ENCODE data around the gene SIK2.

DNA sequence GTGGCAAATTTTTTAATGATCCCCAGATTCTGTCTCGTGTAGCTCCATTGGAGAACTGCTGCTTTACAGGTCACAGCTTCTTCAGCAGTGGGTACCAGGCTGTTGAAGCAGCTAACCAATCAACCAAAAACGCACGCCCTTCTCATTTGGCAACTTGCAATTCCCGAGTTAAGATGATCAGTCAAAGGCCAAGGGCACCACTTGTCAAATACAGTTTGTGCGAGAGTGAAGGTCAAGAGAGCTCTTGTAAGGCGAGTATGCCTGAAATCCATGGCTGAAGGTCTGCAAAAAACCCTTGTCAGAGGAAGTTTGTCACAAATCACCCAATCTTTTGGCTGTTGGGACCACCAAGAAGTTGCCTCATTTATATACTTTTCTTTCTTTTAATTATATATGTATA, 176.9 kb downstream of the SIK2 start:
- TF ChIP-seq GATA2 (IDR thresholded peaks at IDR 0.05; ENCODE audit: insufficient read depth, insufficient read length, low read depth, low read length) (no peak), EZH2 (IDR thresholded peaks at IDR 0.05; ENCODE audit: borderline replicate concordance, low read depth, low read length, severe bottlenecking) (no peak), MYC (IDR thresholded peaks at IDR 0.05; ENCODE audit: low read depth, low read length) (no peak)
- TF ChIP-seq, protein P1, sequence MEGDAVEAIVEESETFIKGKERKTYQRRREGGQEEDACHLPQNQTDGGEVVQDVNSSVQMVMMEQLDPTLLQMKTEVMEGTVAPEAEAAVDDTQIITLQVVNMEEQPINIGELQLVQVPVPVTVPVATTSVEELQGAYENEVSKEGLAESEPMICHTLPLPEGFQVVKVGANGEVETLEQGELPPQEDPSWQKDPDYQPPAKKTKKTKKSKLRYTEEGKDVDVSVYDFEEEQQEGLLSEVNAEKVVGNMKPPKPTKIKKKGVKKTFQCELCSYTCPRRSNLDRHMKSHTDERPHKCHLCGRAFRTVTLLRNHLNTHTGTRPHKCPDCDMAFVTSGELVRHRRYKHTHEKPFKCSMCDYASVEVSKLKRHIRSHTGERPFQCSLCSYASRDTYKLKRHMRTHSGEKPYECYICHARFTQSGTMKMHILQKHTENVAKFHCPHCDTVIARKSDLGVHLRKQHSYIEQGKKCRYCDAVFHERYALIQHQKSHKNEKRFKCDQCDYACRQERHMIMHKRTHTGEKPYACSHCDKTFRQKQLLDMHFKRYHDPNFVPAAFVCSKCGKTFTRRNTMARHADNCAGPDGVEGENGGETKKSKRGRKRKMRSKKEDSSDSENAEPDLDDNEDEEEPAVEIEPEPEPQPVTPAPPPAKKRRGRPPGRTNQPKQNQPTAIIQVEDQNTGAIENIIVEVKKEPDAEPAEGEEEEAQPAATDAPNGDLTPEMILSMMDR (IDR thresholded peaks at IDR 0.05; ENCODE audit: extremely low read depth in 1 of 2, insufficient read depth in 1 of 2, low read depth in 1 of 2, low read length in 2 of 2) = no peak
